Naive thymus-derived CD4-positive, alpha-beta T cell (primary cell): ENCODE results near the gene SYT15. TPM values are rescaled to one million over a fixed set of nuclear protein-coding genes. Genes with fewer than 3 reads are reported as not detected.

Source experiments
- ATAC-seq: fragments of 150-1000 bp; cut with Tn5 transposase; 2 replicates; pipeline ENCODE4 v1.10.0; 2021; ENCODE audit warnings: mild to moderate bottlenecking, moderate library complexity
- CTCF ChIA-PET: fragments of 350-600 bp; sonication (Branson Sonifier 250); formaldehyde crosslinking; loops from one replicate; lab custom pipeline; 2021; ENCODE audit warnings: antibody characterized with exemption; lab: Charles Lee
- POLR2A ChIA-PET: fragments of 350-600 bp; sonication (Branson Sonifier 250); formaldehyde crosslinking; loops from one replicate; lab custom pipeline; 2021; ENCODE audit warnings: antibody characterized with exemption, inconsistent platforms; lab: Charles Lee
- DNase-seq, 9 donors: peaks; one replicate each; pipeline versions ENCODE4 v3.0.0 to v3.0.0-alpha.2; 2020 to 2022; ENCODE audit warnings: mixed read lengths in 1 of 9
- H3K27ac ChIP-seq: one replicate; pipeline ENCODE4 v1.7.0; 2013; ENCODE audit warnings: mild to moderate bottlenecking, low read depth, low read length, moderate library complexity
- H3K27me3 ChIP-seq, 2 donors: one replicate each; pipeline ENCODE4 v1.7.0; 2013; ENCODE audit warnings: low read length in 2 of 2, mild to moderate bottlenecking in 2 of 2, moderate library complexity in 2 of 2; ENCODE audit not compliant: control insufficient read depth in 2 of 2, insufficient read depth in 2 of 2
- H3K36me3 ChIP-seq, 3 experiments: 1 replicate in 2 of 3; 2 replicates in 1 of 3; pipeline ENCODE4 v1.7.0; 2013; ENCODE audit warnings: low read length in 3 of 3, mild to moderate bottlenecking in 3 of 3, moderate library complexity in 1 of 3; ENCODE audit not compliant: insufficient read depth in 3 of 3, control insufficient read depth in 2 of 3
- H3K4me1 ChIP-seq, 2 donors: one replicate each; pipeline ENCODE4 v1.7.0; 2013; ENCODE audit warnings: low read length in 2 of 2, mild to moderate bottlenecking in 2 of 2, moderate library complexity in 1 of 2; ENCODE audit not compliant: control insufficient read depth in 2 of 2, insufficient read depth in 2 of 2
- H3K4me3 ChIP-seq: 2 replicates; pipeline ENCODE4 v1.7.0; 2013; ENCODE audit warnings: mild to moderate bottlenecking, low read length
- H3K9me3 ChIP-seq, 3 experiments: 1 replicate in 2 of 3; 2 replicates in 1 of 3; pipeline ENCODE4 v1.7.0; 2013; ENCODE audit warnings: low read length in 3 of 3; ENCODE audit not compliant: control insufficient read depth in 2 of 3
- H3K27ac Mint-ChIP-seq, 9 donors: one replicate each; pipeline ENCODE4 v1.8.0; 2020 to 2022; ENCODE audit warnings: mixed read lengths in 9 of 9, mild to moderate bottlenecking in 8 of 9, moderate library complexity in 5 of 9, inconsistent platforms in 2 of 9
- H3K27me3 Mint-ChIP-seq, 5 donors: one replicate each; pipeline ENCODE4 v1.8.0; 2021 to 2022; ENCODE audit warnings: mixed read lengths in 5 of 5, mild to moderate bottlenecking in 1 of 5
- H3K36me3 Mint-ChIP-seq, 5 donors: one replicate each; pipeline ENCODE4 v1.8.0; 2020 to 2022; ENCODE audit warnings: mixed read lengths in 5 of 5, mild to moderate bottlenecking in 3 of 5, inconsistent platforms in 1 of 5
- H3K4me1 Mint-ChIP-seq, 7 donors: one replicate each; pipeline ENCODE4 v1.8.0; 2020 to 2022; ENCODE audit warnings: mixed read lengths in 7 of 7, mild to moderate bottlenecking in 3 of 7, inconsistent platforms in 1 of 7
- H3K4me3 Mint-ChIP-seq, 10 donors: one replicate each; pipeline ENCODE4 v1.8.0; 2020 to 2022; ENCODE audit warnings: mild to moderate bottlenecking in 10 of 10, mixed read lengths in 10 of 10, moderate library complexity in 6 of 10, inconsistent platforms in 2 of 10
- H3K9me3 Mint-ChIP-seq, 11 donors: one replicate each; pipeline ENCODE4 v1.8.0; 2020 to 2022; ENCODE audit warnings: mixed read lengths in 11 of 11, mild to moderate bottlenecking in 4 of 11, inconsistent platforms in 1 of 11, moderate library complexity in 1 of 11
- intact Hi-C, 2 donors: fragments of 100-400 bp; cut with micrococcal nuclease; formaldehyde crosslinking; loops; one replicate each; pipeline ENCODE4 v1.15.1; 2023
- polyA plus RNA-seq, 2 donors: library from polyadenylated mRNA; unstranded; fragments of 300-500 nt; fragmentation: Illumina TruSeq; gene quantifications; one replicate each; pipeline ENCODE4 v1.2.3, GENCODE V29; 2021
- total RNA-seq, 6 experiments: library from RNA in 5 of 6; stranded (reverse) in 5 of 6; gene quantifications; 1 replicate in 5 of 6; 2 replicates in 1 of 6; pipeline ENCODE4 v1.2.3 and lab custom pipeline; 2021 to 2026

SYT15 gene
- total and polyA plus RNA-seq, 7 experiments from 2014 or later = 0.05 to 1.6 (median 1.3) TPM; not detected in 1

GRCh38 chr10:46541017-46541661, 37.8 kb upstream of the SYT15 start:
- H3K4me3 ChIP-seq = no peak overlapping the region
- peaks cover 0 to 5% (median 0%) of the 10 kb centered on the region in 5 donors for H3K36me3 Mint-ChIP-seq
- intact Hi-C loops = no loop called here
- H3K27ac Mint-ChIP-seq = no peak overlapping the region
- peaks cover 39 to 68% (median 54%) of the 10 kb centered on the region in 5 donors for H3K27me3 Mint-ChIP-seq
- POLR2A ChIA-PET = no interaction called here
- H3K9me3 Mint-ChIP-seq = peaks cover 0 to 2% (median 0%) of the 10 kb centered on the region in 11 donors
- peak overlapping the region in 4 of 10 donors; percentile 3 to 60 (median 40) for H3K4me3 Mint-ChIP-seq
- H3K4me1 Mint-ChIP-seq = peaks cover 0 to 17% (median 8%) of the 10 kb centered on the region in 7 donors
- H3K9me3 ChIP-seq = no peaks in the 10 kb centered on the region
- peak in 1 of 9 donors; percentile 8 for DNase-seq
- H3K36me3 ChIP-seq = no peaks in the 10 kb centered on the region
- CTCF ChIA-PET = no interaction called here
- H3K27ac ChIP-seq = no peak overlapping the region
- no peak for ATAC-seq
- H3K4me1 ChIP-seq = no peaks in the 10 kb centered on the region
- H3K27me3 ChIP-seq = no peaks in the 10 kb centered on the region

GRCh38 chr10:46541735-46542566, 37.0 kb upstream of the SYT15 start:
- no peak overlapping the region for H3K27ac Mint-ChIP-seq
- no peak overlapping the region for H3K4me3 ChIP-seq
- H3K9me3 ChIP-seq = no peaks in the 10 kb centered on the region
- H3K36me3 Mint-ChIP-seq = peaks cover 0 to 5% (median 0%) of the 10 kb centered on the region in 5 donors
- no peak overlapping the region for H3K27ac ChIP-seq
- DNase-seq (no peak), ATAC-seq (no peak)
- H3K9me3 Mint-ChIP-seq = peaks cover 0 to 2% (median 0%) of the 10 kb centered on the region in 11 donors
- H3K4me1 Mint-ChIP-seq = peaks cover 0 to 17% (median 8%) of the 10 kb centered on the region in 7 donors
- H3K36me3 ChIP-seq = no peaks in the 10 kb centered on the region
- peak overlapping the region in 2 of 10 donors; percentile 6 to 13 for H3K4me3 Mint-ChIP-seq
- ChIA-PET POLR2A (no interaction called here), CTCF (no interaction called here)
- H3K4me1 ChIP-seq = no peaks in the 10 kb centered on the region
- intact Hi-C loops = no loop called here
- peaks cover 38 to 62% (median 50%) of the 10 kb centered on the region in 5 donors for H3K27me3 Mint-ChIP-seq
- no peaks in the 10 kb centered on the region for H3K27me3 ChIP-seq

- H3K36me3 ChIP-seq = no peaks in the 10 kb centered on the region
- H3K9me3 ChIP-seq = no peaks in the 10 kb centered on the region
- H3K9me3 Mint-ChIP-seq = peaks cover 0 to 2% (median 0%) of the 10 kb centered on the region in 11 donors
- DNase-seq = peak in 1 of 9 donors; percentile 19
- H3K4me1 ChIP-seq = no peaks in the 10 kb centered on the region
- no peak for ATAC-seq
- peaks cover 0 to 5% (median 0%) of the 10 kb centered on the region in 5 donors for H3K36me3 Mint-ChIP-seq
- POLR2A ChIA-PET = no interaction called here
- intact Hi-C loops = no loop called here
- peaks cover 37 to 55% (median 41%) of the 10 kb centered on the region in 5 donors for H3K27me3 Mint-ChIP-seq
- H3K4me1 Mint-ChIP-seq = peaks cover 0 to 17% (median 8%) of the 10 kb centered on the region in 7 donors
- H3K27ac ChIP-seq = no peak overlapping the region
- H3K4me3 ChIP-seq = no peak overlapping the region
- no peaks in the 10 kb centered on the region for H3K27me3 ChIP-seq
- CTCF ChIA-PET = no interaction called here
- peak overlapping the region in 1 of 10 donors; percentile 6 for H3K4me3 Mint-ChIP-seq
- H3K27ac Mint-ChIP-seq = peak overlapping the region in 1 of 9 donors; percentile 0
Measured at GRCh38 chr10:46542567-46543465, 36.1 kb upstream of the SYT15 start.

GRCh38 chr10:46543466-46544377, 35.2 kb upstream of the SYT15 start:
- H3K4me1 Mint-ChIP-seq = peaks cover 0 to 17% (median 8%) of the 10 kb centered on the region in 7 donors
- intact Hi-C loops = no loop called here

GRCh38 chr10:46544989-46545791, 33.7 kb upstream of the SYT15 start:
- Histone ChIP-seq H3K4me1 (no peaks in the 10 kb centered on the region), H3K4me3 (no peak overlapping the region), H3K27ac (no peak overlapping the region), H3K9me3 (no peaks in the 10 kb centered on the region), H3K27me3 (no peaks in the 10 kb centered on the region), H3K36me3 (no peaks in the 10 kb centered on the region)
- Mint-ChIP-seq H3K4me3 (no peak overlapping the region), H3K9me3 (peaks cover 0 to 2% (median 0%) of the 10 kb centered on the region in 11 donors), H3K27ac (no peak overlapping the region), H3K27me3 (peaks cover 22 to 34% (median 23%) of the 10 kb centered on the region in 5 donors), H3K4me1 (peaks cover 0 to 16% (median 7%) of the 10 kb centered on the region in 7 donors), H3K36me3 (peaks cover 0 to 4% (median 0%) of the 10 kb centered on the region in 5 donors)
- CTCF ChIA-PET = no interaction called here
- POLR2A ChIA-PET = no interaction called here
- intact Hi-C loops = no loop called here
- peak in 2 of 9 donors; percentile 9 to 20 for DNase-seq
- ATAC-seq = no peak

More at GRCh38 chr10:46543466-46544377, 35.2 kb upstream of the SYT15 start:
- Histone ChIP-seq H3K4me1 (no peaks in the 10 kb centered on the region), H3K27me3 (no peaks in the 10 kb centered on the region), H3K9me3 (no peaks in the 10 kb centered on the region), H3K4me3 (no peak overlapping the region), H3K36me3 (no peaks in the 10 kb centered on the region), H3K27ac (no peak overlapping the region)
- DNase-seq (peak in 2 of 9 donors; percentile 8 to 19), ATAC-seq (no peak)
- Mint-ChIP-seq H3K9me3 (peaks cover 0 to 2% (median 0%) of the 10 kb centered on the region in 11 donors), H3K27ac (no peak overlapping the region), H3K27me3 (peaks cover 32 to 47% (median 34%) of the 10 kb centered on the region in 5 donors), H3K36me3 (peaks cover 0 to 5% (median 0%) of the 10 kb centered on the region in 5 donors), H3K4me3 (no peak overlapping the region)
- ChIA-PET CTCF (no interaction called here), POLR2A (no interaction called here)
